WERI-Rb-1 (cell line): ENCODE results near the gene DCK.
"Not testable (repeated sequence)": the region's sequence is repeated elsewhere in the genome, so short reads cannot be mapped to it uniquely, and the experiment has no call there.

ENCODE experiments used
- DNase-seq: peaks from one replicate; pipeline ENCODE4 v3.0.0-alpha.2; 2020
- H3K27ac ChIP-seq: fragments of 250-450 bp; sonication (Bioruptor Pico); 2 replicates; pipeline ENCODE4 v1.5.1; 2020; ENCODE audit warnings: mild to moderate bottlenecking, moderate library complexity
- H3K27me3 ChIP-seq: fragments of 250-450 bp; sonication (Bioruptor Pico); 2 replicates; pipeline ENCODE4 v1.5.1; 2021; ENCODE audit warnings: mild to moderate bottlenecking, low read depth, moderate library complexity; ENCODE audit not compliant: insufficient read depth, severe bottlenecking
- H3K36me3 ChIP-seq: fragments of 250-450 bp; sonication (Bioruptor Pico); 2 replicates; pipeline ENCODE4 v1.5.1; 2020; ENCODE audit warnings: mild to moderate bottlenecking, moderate library complexity
- H3K4me3 ChIP-seq: 2 replicates; pipeline ENCODE4 v1.5.1; 2011; ENCODE audit warnings: low read depth, mild to moderate bottlenecking, control low read depth, low read length
- H3K9me3 ChIP-seq: fragments of 250-450 bp; sonication (Bioruptor Pico); 2 replicates; pipeline ENCODE4 v1.5.1; 2021; ENCODE audit warnings: mild to moderate bottlenecking, moderate library complexity; ENCODE audit not compliant: severe bottlenecking
- CTCF ChIP-seq: IDR thresholded peaks from 2 replicates; pipeline ENCODE4 v1.5.1; 2011; ENCODE audit warnings: low read depth, mild to moderate bottlenecking, control low read depth, inconsistent platforms, low read length

Gene DCK

GRCh38 chr4:71049395-71049794, 55.9 kb downstream of the DCK start:
- no peak for TF ChIP-seq CTCF
- no peak for DNase-seq
- Histone ChIP-seq H3K36me3 (no peaks in the 10 kb centered on the region), H3K27ac (no peak overlapping the region), H3K9me3 (no peaks in the 10 kb centered on the region), H3K27me3 (no peaks in the 10 kb centered on the region), H3K4me3 (no peak overlapping the region)

GRCh38 chr4:71050809-71051208, 57.4 kb downstream of the DCK start:
- H3K9me3 ChIP-seq, result no peaks in the 10 kb centered on the region
- no peak for TF ChIP-seq CTCF
- H3K27me3 ChIP-seq, result no peaks in the 10 kb centered on the region
- no peak for DNase-seq
- H3K27ac ChIP-seq, result no peak overlapping the region
- H3K4me3 ChIP-seq, result no peak overlapping the region
- H3K36me3 ChIP-seq, result no peaks in the 10 kb centered on the region

- no peak for DNase-seq
- no peak overlapping the region for H3K27ac ChIP-seq
- H3K4me3 ChIP-seq, result no peak overlapping the region
- no peaks in the 10 kb centered on the region for H3K9me3 ChIP-seq
- TF ChIP-seq CTCF, result no peak
- H3K27me3 ChIP-seq, result no peaks in the 10 kb centered on the region
- no peaks in the 10 kb centered on the region for H3K36me3 ChIP-seq
Observed at GRCh38 chr4:71052034-71052433, 58.6 kb downstream of the DCK start.

- no peak for DNase-seq
- Histone ChIP-seq H3K36me3 (no peaks in the 10 kb centered on the region), H3K9me3 (no peaks in the 10 kb centered on the region), H3K4me3 (no peak overlapping the region), H3K27me3 (no peaks in the 10 kb centered on the region), H3K27ac (no peak overlapping the region)
- TF ChIP-seq CTCF, result no peak
Observed at GRCh38 chr4:71052716-71053115, 59.3 kb downstream of the DCK start.

- not testable (repeated sequence) for DNase-seq
Observed at GRCh38 chr4:71053613-71054012, 60.2 kb downstream of the DCK start.

GRCh38 chr4:71059573-71059972, 66.1 kb downstream of the DCK start:
- not testable (repeated sequence) for H3K9me3 ChIP-seq, H3K36me3 ChIP-seq, H3K4me3 ChIP-seq, H3K27ac ChIP-seq, H3K27me3 ChIP-seq, DNase-seq

More at GRCh38 chr4:71053613-71054012, 60.2 kb downstream of the DCK start:
- H3K4me3 ChIP-seq, H3K9me3 ChIP-seq, H3K36me3 ChIP-seq, H3K27ac ChIP-seq, H3K27me3 ChIP-seq: not testable (repeated sequence)

GRCh38 chr4:71062436-71062835, 69.0 kb downstream of the DCK start:
- DNase-seq, result no peak
- no peak for TF ChIP-seq CTCF
- no peak overlapping the region for H3K4me3 ChIP-seq

More at GRCh38 chr4:71062436-71062835, 69.0 kb downstream of the DCK start:
- no peaks in the 10 kb centered on the region for H3K9me3 ChIP-seq
- no peaks in the 10 kb centered on the region for H3K36me3 ChIP-seq
- H3K27me3 ChIP-seq, result no peaks in the 10 kb centered on the region
- no peak overlapping the region for H3K27ac ChIP-seq
